NCI-H82 (cell line): ENCODE results near the gene TRIM47.

Experiments
- DNase-seq: peaks from one replicate; lab custom pipeline; 2025; lab: John Stamatoyannopoulos, UW

Gene TRIM47

GRCh38 chr17:75878174-75878998 is at the start of gene TRIM47:
TRIM47 (minus strand) TSS chr17:75878581; CDS start chr17:75878548, 33 bp downstream.
- DNase-seq, result peak; percentile 46

DNA sequence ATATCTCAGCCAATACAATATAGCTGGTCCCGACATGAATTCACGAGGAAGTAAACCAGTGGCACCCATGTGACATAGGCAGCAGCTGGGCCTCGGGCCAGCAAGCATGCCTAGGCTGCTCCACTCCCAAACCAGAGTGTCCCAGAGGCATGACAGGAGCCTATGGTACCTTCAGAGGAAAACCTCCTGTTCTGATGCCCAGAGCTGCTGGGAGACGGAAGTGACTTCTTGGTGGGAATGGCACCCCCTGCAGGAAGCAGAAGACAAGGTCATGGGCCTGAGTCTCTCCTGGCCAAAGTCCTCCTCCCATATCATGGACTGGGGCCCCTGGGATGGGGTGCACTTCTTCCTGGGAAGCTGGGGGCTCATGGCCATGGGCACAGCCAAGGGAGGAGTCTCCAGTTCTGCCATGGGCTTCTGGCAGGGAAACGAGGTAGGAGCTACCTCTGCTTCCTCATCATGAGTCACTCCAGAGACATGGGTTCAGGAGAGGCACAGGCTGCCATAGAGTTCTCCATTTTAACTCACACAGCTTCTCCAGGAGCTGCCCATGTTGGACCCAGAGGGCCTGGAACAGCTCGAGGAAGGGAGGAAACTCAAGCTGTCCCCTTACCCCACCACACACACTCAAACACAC is 49.0 kb upstream of the TRIM47 start:
- DNase-seq, result peak; percentile 63

DNA sequence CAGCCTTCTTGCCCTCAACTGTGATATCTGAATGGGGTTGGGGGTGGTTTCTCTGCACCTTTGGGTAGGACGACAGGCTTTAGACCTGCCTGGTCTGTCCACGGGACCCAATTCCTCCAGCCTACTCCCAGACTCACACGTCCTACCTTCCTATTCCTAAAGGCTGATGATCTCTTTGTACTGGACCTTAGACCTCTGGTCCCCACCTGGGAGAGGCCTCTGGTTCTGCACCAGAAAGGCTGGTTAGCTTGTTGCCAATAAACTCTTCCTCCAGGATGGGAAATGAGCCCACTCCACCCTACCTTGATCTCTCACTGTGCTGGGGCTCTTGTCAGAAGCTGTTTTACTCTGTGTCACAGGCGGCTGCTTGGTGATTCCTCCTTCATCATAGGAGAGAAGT is 48.1 kb upstream of the TRIM47 start:
- DNase-seq, result no peak

DNA sequence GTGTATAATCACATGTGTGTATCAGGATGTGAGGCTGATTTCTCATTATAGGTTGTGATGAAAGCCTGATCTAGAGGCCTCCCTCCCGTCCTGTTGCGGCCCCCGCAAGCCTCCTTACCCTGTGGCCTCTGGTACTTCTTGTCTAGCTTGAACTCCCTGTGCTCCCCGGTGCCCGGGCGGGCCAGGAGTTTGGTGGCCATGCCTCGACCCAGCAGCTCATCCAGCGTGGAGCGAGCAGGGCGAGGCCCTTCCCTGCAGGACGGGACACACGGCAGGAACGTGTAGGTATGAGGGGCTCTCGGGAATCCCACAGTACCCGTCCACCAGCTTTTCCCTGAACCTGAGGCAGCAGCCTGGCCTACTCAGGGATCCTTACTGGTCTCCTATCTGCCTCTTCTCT is 47.5 kb upstream of the TRIM47 start:
- DNase-seq, result no peak

GRCh38 chr17:75925103-75925502 is 46.7 kb upstream of the TRIM47 start:
- no peak for DNase-seq

- no peak for DNase-seq
Measured at GRCh38 chr17:75922963-75923874, 44.8 kb upstream of the TRIM47 start.

GRCh38 chr17:75922173-75922961 is 44.0 kb upstream of the TRIM47 start:
- DNase-seq, result no peak

- no peak for DNase-seq
Measured at GRCh38 chr17:75921596-75921995, 43.2 kb upstream of the TRIM47 start.

- DNase-seq, result no peak
Measured at GRCh38 chr17:75920045-75920560, 41.7 kb upstream of the TRIM47 start.

DNA sequence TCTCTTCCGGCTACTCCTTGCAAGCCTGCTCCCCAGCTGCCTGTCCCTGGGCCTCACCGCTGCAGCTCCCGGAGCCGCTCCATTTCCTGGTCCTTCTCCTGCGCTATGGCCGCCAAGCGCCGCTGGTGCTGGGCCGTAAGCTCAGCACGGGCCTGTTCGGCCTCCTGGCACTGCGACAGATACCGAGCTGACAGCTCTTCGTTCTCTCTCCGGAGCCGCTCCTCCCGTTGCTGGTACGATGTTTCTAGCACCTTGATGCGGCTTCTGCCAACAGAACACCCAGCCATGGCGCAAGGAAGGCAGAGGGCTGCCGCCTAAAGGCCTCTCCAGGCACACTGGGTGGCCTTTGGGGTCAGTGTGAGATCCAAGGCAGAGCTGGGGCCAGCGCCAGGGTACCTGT is 41.2 kb upstream of the TRIM47 start:
- DNase-seq, result no peak

GRCh38 chr17:75917917-75918445 is 39.6 kb upstream of the TRIM47 start:
- no peak for DNase-seq

- DNase-seq, result no peak
Measured at GRCh38 chr17:75917141-75917916, 38.9 kb upstream of the TRIM47 start.

DNA sequence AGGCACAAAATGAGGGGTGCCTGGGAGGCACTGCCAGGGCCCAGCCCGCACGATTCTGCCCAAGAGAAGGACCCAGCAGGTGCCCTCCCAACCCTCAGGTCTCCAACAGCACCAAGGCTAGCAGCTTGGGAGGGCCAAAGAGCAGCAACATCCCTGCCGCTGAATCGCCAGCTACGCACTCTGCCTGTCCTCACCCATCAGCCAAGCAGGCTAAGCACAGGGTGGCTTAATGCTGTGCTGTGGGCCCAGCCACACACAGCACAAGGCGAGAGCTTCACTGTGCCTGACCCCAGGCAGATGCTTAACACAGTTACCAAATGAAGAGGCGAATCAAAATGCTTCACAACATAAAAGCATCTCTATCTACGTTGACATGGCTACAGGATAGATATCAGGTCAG is 36.9 kb upstream of the TRIM47 start:
- DNase-seq, result peak; percentile 42

- DNase-seq, result peak; percentile 67
Measured at GRCh38 chr17:75914643-75915267, 36.4 kb upstream of the TRIM47 start.

DNA sequence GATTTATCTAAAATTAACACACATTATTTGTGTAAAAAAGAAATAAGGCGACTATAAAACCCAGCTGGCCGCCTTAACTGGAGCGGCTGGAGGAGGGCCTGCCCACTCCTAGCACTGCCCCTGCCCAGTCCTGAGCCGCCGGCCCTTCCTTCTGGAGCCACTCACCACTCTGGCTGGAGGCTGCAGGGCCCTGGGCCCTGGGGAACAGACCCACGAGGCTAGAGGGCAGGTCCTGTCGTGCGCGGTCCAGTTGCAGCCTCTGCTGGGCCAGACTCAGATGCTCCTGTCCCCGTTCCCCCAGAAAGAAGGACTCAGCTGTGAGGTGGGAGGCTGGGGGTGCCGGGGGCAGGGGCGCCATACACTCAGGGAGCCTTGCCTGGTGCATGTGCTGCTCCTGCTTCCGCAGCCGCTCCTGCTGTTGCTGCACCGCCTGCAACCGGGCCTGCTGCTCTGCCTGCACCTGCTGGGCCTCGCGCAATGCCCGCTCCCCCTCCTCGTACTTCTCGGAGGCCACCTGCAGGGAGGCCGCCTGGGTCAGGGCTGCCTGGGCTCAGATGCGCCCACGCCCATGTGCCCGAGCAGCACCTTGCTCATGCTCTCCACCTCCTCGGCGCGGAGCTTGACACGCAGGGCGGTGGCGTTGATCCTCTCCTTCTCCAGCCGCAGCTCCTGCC is 35.3 kb upstream of the TRIM47 start:
- no peak for DNase-seq

GRCh38 chr17:75910699-75911098 is 32.3 kb upstream of the TRIM47 start:
- peak; percentile 86 for DNase-seq

DNA sequence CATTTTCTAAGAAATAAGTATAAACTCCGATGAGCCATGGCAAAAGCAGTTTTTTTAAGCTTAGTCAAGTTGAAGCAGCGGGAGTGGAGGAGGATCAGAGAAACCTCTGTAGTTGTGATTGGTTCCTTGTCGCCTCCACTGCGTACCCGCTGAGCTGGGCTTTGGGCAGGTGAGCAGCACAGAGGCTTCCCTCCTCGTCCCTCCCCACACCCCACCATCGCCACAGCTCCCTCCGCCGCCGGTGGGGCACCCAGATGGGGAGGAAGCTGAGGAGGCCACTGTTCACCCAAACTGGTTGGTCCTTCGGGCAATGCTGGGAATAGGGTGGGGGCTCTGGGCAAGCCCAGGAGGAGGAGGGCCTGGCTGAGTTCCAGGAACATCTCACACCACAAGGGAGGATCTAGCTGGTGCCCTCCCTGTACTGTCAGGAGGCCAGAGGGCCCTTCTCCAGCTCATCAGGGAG is 31.5 kb upstream of the TRIM47 start:
- peak; percentile 52 for DNase-seq

GRCh38 chr17:75909051-75909811 is 30.9 kb upstream of the TRIM47 start:
- no peak for DNase-seq
